GM19239 (cell line): Measurements from ENCODE around the gene JADE3.

ENCODE experiments used
- DNase-seq: peaks from one replicate; pipeline ENCODE4 v3.0.0; 2011; ENCODE audit warnings: low spot score; ENCODE audit not compliant: insufficient read length
- FAIRE-seq: peaks from 2 replicates; lab custom pipeline; 2011; peaks lifted over from hg19 to GRCh38; lab: Jason Lieb, UNC

JADE3 gene

GRCh38 chrX:47098338-47099094 is 186.3 kb downstream of the JADE3 start:
- DNase-seq (no peak), FAIRE-seq (no peak)

DNA sequence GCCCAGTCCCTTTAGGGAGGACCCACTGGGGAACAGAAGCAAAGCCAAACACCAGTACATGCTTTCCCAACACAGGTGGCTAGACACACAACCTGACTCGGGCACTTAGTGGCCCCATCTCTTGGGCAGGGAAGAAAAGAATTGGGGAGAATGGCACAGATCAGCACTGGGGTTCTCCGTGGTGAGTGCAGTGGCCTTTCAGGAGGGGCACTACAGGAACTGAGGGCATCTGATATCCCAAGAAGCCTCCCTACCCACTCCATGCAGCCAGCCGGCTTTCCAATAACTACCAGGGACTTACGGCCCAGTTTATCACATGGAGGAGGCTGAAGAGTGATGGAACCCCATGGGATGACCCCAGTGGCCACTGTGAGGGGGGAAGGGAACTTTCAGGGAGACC is 189.0 kb downstream of the JADE3 start:
- DNase-seq (no peak), FAIRE-seq (no peak)
